Sigmoid colon (tissue), 4 donors: Measurements from ENCODE around the gene AMBP.

Experiments
- EP300 ChIP-seq, 4 donors: sonication (generic); formaldehyde crosslinking; IDR thresholded peaks; one replicate each; pipeline ENCODE4 v1.6.1; 2017; ENCODE audit warnings: antibody characterized with exemption in 4 of 4
- POLR2A ChIP-seq, 2 donors: fragments of 450-650 bp; IDR thresholded peaks; one replicate each; pipeline ENCODE4 v1.6.1; 2016; ENCODE audit warnings: antibody characterized with exemption in 2 of 2, mild to moderate bottlenecking in 2 of 2, moderate library complexity in 2 of 2
- POLR2AphosphoS5 ChIP-seq, 4 donors: sonication (generic); formaldehyde crosslinking; IDR thresholded peaks; one replicate each; pipeline ENCODE4 v1.6.1; 2017; ENCODE audit warnings: antibody characterized with exemption in 4 of 4
- TF ChIP-seq, protein P1 (sequence below), 4 experiments: fragments of 450-650 bp in 3 of 4; fragments of 200-600 bp in 1 of 4; IDR thresholded peaks; one replicate each; pipeline ENCODE4 v1.5.1; 2016 to 2019; ENCODE audit warnings: antibody characterized with exemption in 4 of 4, mild to moderate bottlenecking in 3 of 4, moderate library complexity in 2 of 4

DNA sequence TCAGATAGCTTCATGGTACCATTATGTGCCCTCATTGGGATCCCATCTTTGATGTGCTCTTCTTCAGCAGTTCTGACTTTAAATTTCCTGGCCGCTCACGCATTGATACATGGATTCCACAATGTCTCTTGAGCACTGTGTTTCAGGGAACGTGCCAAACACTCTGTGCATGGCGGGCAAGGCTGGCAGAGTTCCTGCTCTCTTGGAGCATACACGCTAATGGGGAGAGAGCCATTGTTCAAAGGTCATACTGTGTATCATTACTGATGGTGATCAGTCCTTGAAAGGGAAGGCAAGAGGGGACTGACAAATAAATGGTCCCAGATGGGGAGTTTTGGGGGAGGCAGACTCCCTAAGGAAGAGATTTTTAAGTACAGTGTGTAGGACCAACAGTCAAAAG, 52.3 kb downstream of the AMBP start:
- TF ChIP-seq EP300 (IDR thresholded peaks at IDR 0.05) (no peak), POLR2A (IDR thresholded peaks at IDR 0.05) (no peak), POLR2AphosphoS5 (IDR thresholded peaks at IDR 0.05) (no peak)
- TF ChIP-seq, protein P1, sequence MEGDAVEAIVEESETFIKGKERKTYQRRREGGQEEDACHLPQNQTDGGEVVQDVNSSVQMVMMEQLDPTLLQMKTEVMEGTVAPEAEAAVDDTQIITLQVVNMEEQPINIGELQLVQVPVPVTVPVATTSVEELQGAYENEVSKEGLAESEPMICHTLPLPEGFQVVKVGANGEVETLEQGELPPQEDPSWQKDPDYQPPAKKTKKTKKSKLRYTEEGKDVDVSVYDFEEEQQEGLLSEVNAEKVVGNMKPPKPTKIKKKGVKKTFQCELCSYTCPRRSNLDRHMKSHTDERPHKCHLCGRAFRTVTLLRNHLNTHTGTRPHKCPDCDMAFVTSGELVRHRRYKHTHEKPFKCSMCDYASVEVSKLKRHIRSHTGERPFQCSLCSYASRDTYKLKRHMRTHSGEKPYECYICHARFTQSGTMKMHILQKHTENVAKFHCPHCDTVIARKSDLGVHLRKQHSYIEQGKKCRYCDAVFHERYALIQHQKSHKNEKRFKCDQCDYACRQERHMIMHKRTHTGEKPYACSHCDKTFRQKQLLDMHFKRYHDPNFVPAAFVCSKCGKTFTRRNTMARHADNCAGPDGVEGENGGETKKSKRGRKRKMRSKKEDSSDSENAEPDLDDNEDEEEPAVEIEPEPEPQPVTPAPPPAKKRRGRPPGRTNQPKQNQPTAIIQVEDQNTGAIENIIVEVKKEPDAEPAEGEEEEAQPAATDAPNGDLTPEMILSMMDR (IDR thresholded peaks at IDR 0.05) = no peak
